Suprapubic skin (tissue), 4 donors: ENCODE data around the gene CBX3. TPM values are rescaled to one million over a fixed set of nuclear protein-coding genes. Genes with fewer than 3 reads are reported as not detected.
A peak's percentile ranks its signal among the peaks of the same experiment; 100 is the strongest.
"Not testable (repeated sequence)": the region's sequence is repeated elsewhere in the genome, so short reads cannot be mapped to it uniquely, and the experiment has no call there.

Experiments used
- DNase-seq, 2 donors: peaks; one replicate each; pipeline ENCODE4 v3.0.0-alpha.2; 2019; ENCODE audit warnings: low spot score in 2 of 2
- H3K27ac ChIP-seq: fragments of 200-600 bp; sonication (generic); one replicate; pipeline ENCODE4 v1.5.1; 2019
- H3K27me3 ChIP-seq: fragments of 200-600 bp; sonication (generic); one replicate; pipeline ENCODE4 v1.5.1; 2019
- H3K36me3 ChIP-seq: fragments of 200-600 bp; sonication (generic); one replicate; pipeline ENCODE4 v1.5.1; 2019
- H3K4me1 ChIP-seq: fragments of 200-600 bp; sonication (generic); one replicate; pipeline ENCODE4 v1.5.1; 2019
- H3K4me3 ChIP-seq: fragments of 200-600 bp; sonication (generic); one replicate; pipeline ENCODE4 v1.5.1; 2019; ENCODE audit warnings: mild to moderate bottlenecking
- H3K9me3 ChIP-seq: fragments of 200-600 bp; sonication (generic); one replicate; pipeline ENCODE4 v1.5.1; 2019
- EP300 ChIP-seq: sonication (generic); formaldehyde crosslinking; IDR thresholded peaks from one replicate; pipeline ENCODE4 v1.6.1; 2017; ENCODE audit warnings: antibody characterized with exemption
- POLR2A ChIP-seq, 2 donors: fragments of 450-650 bp; IDR thresholded peaks; one replicate each; pipeline ENCODE4 v1.6.1; 2017; ENCODE audit warnings: antibody characterized with exemption in 2 of 2, mild to moderate bottlenecking in 2 of 2, moderate library complexity in 2 of 2
- POLR2AphosphoS5 ChIP-seq, 3 donors: sonication (generic); formaldehyde crosslinking; IDR thresholded peaks; one replicate each; pipeline ENCODE4 v1.6.1; 2017; ENCODE audit warnings: antibody characterized with exemption in 3 of 3
- WGBS: methylation state at CpG from one replicate; pipeline ENCODE4 v1.1.5; 2018; 5-methylcytosine and 5-hydroxymethylcytosine counted together
- total RNA-seq, 4 donors: library from RNA; depleted of rRNA; stranded (reverse); fragments of >200 nt; gene quantifications; one replicate each; pipeline ENCODE4 v1.1.0, GENCODE V29; 2016
- TF ChIP-seq, protein P1 (sequence below), 2 donors: fragments of 200-600 bp in 1 of 2; fragments of 450-650 bp in 1 of 2; sonication (generic) in 1 of 2; IDR thresholded peaks; one replicate each; pipeline ENCODE4 v1.5.1; 2016 to 2019; ENCODE audit warnings: antibody characterized with exemption in 2 of 2, mild to moderate bottlenecking in 1 of 2, moderate library complexity in 1 of 2

CBX3 gene
- total RNA-seq, 4 donors from 2014 or later = 42.3 to 81.7 (median 44.7) TPM

DNA sequence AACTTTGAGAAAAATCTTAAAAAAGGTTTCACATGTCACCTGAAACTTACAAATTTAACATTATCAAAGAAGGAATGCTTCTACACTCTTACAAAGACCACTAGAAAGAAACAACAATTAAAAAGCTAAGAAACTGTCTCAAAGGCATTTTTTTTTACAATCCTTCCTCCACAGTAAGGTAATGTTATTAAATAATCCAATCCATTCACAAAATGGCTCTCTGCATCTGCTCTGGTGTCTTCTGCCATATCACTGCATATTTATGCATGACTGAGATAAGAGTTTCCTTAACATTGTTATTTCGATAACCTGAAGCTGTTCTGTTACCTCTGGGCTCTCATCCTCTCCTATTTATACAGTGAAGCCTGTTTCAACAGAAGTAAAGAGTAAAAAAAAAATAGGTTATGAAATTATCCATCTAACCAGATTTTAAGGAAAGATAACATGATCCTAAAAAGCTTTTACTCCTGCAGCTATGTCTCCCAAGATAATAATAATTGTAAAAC, 9.5 kb upstream of the CBX3 start:
- H3K9me3 ChIP-seq = no peaks in the 10 kb centered on the region
- H3K27ac ChIP-seq = no peak overlapping the region
- H3K36me3 ChIP-seq = peaks cover 86% of the 10 kb centered on the region
- no peak overlapping the region for H3K4me3 ChIP-seq
- H3K4me1 ChIP-seq = peaks cover 47% of the 10 kb centered on the region
- DNase-seq = no peak
- TF ChIP-seq POLR2A (IDR thresholded peaks at IDR 0.05) (no peak), POLR2AphosphoS5 (IDR thresholded peaks at IDR 0.05) (no peak), EP300 (no peak)
- TF ChIP-seq, protein P1, sequence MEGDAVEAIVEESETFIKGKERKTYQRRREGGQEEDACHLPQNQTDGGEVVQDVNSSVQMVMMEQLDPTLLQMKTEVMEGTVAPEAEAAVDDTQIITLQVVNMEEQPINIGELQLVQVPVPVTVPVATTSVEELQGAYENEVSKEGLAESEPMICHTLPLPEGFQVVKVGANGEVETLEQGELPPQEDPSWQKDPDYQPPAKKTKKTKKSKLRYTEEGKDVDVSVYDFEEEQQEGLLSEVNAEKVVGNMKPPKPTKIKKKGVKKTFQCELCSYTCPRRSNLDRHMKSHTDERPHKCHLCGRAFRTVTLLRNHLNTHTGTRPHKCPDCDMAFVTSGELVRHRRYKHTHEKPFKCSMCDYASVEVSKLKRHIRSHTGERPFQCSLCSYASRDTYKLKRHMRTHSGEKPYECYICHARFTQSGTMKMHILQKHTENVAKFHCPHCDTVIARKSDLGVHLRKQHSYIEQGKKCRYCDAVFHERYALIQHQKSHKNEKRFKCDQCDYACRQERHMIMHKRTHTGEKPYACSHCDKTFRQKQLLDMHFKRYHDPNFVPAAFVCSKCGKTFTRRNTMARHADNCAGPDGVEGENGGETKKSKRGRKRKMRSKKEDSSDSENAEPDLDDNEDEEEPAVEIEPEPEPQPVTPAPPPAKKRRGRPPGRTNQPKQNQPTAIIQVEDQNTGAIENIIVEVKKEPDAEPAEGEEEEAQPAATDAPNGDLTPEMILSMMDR (IDR thresholded peaks at IDR 0.05) = no peak
- H3K27me3 ChIP-seq = no peaks in the 10 kb centered on the region
- 65% methylated on average over 1 of the region's 1 CpG for WGBS

DNA sequence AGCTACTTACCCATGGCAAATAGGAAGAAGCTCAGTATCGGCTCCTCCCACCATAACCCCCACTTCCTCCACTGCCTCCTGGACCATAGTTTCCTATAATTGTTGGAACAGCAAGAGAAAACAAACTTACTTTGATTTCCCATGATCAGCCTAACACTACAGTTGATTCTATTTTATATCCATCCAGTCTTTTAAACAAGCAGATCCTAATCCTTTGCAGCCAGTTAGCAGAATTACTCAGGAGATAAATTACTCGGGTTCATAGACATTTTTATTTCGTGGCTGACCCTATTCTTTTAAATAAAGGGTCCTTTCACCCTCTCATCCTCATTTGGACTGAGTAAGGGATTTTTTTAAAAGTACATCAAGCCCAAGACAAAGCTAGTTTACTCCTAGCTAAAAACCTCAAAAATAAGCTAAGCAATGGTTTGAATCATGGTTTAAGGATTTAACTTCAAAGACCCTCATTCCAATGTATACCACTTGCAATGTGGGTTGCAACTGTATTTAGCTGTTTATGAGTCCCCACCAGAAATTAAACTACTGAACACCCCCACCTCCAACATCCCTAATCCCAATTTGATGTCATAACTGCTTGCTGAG, 9.0 kb upstream of the CBX3 start:
- DNase-seq = no peak
- H3K27me3 ChIP-seq = no peaks in the 10 kb centered on the region
- 69% methylated on average over 3 of the region's 3 CpGs for WGBS
- peaks cover 53% of the 10 kb centered on the region for H3K4me1 ChIP-seq
- peaks cover 91% of the 10 kb centered on the region for H3K36me3 ChIP-seq
- no peak overlapping the region for H3K4me3 ChIP-seq
- no peak overlapping the region for H3K27ac ChIP-seq
- no peaks in the 10 kb centered on the region for H3K9me3 ChIP-seq
- TF ChIP-seq POLR2AphosphoS5 (IDR thresholded peaks at IDR 0.05) (no peak), POLR2A (IDR thresholded peaks at IDR 0.05) (no peak), EP300 (no peak)
- TF ChIP-seq, protein P1 (IDR thresholded peaks at IDR 0.05) = no peak

DNA sequence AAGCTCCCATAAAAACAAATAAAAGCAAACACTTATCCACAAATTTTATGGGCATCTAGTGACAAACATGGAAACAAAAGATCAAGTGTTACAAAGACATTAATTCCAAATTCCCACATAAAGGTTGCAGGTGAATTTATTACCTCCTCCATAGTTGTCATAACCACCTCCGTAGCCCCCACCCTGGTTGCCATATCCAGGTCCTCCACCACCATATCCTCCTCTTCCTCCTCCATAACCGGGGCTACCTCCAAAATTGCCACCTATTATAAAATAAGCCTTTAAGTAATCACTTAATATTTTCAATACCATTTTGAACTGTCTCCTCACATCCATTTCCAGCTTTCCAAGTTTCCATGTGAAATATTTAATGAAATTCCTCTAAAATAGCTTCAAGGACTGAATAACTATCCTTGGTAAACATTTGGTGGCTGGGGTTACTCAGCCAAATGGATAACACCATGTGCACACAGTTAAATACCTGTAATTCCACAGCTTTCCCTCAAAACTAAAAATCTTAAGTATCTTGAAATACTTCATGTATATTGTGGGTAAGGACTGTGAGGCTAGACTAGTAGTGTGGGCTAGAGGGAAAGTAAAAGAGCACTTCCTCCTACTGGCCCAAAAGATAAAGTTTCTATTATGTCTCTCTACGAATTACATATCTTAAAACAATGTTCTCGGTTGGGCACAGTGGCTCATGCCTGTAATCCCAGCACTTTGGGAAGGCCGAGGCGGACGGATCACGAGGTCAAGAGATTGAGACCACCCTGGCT, 7.9 kb upstream of the CBX3 start:
- Histone ChIP-seq H3K9me3 (no peaks in the 10 kb centered on the region), H3K36me3 (peaks cover 89% of the 10 kb centered on the region), H3K27ac (no peak overlapping the region), H3K4me3 (no peak overlapping the region), H3K4me1 (peaks cover 56% of the 10 kb centered on the region), H3K27me3 (no peaks in the 10 kb centered on the region)
- WGBS = 72% methylated on average over 8 of the region's 8 CpGs
- TF ChIP-seq EP300 = no peak
- no peak for TF ChIP-seq POLR2AphosphoS5 (IDR thresholded peaks at IDR 0.05)
- DNase-seq = no peak

DNA sequence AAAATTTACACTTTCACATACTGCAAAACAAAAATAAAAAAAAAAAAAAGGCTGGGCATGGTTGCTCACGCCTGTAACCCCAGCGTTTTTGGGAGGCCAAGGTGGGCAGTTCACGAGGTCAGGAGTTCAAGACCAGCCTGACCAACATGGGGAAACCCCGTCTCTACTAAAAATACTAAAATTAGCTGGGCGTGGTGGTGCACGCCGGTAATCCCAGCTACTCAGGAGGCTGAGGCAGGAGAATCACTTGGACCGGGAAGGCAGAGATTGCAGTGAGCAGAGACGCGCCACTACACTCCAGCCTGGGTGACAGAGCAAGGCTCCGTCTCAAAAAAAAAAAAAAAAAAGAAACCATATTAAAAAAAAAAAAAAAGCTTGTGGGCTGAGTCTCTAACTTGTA, 6.8 kb upstream of the CBX3 start:
- peaks cover 78% of the 10 kb centered on the region for H3K36me3 ChIP-seq
- WGBS = 64% methylated on average over 11 of the region's 11 CpGs
- not testable (repeated sequence) for H3K4me3 ChIP-seq, H3K9me3 ChIP-seq, H3K27me3 ChIP-seq, H3K27ac ChIP-seq
- peak in 1 of 2 donors; percentile 37 for DNase-seq
- H3K4me1 ChIP-seq = peaks cover 56% of the 10 kb centered on the region

DNA sequence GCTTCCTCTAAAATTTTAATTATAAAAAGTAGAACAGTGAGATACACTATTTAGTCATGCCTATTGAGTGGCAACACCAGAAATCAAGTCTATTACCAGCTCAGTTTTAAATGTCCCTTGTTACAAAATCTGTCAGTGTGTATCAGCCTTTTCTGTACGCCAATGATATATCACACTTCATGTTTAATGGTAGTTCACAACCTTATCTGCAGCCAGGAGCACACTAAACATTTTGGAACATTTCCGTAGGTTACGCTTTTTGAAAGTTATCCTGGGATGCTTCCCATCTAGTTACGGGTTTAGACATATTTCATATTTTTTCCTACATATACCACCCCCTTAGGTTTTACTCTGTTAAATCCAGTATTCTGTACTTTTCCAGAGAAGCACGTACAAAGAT, 6.4 kb upstream of the CBX3 start:
- no peak for TF ChIP-seq POLR2AphosphoS5 (IDR thresholded peaks at IDR 0.05)
- no peak for TF ChIP-seq EP300
- no peak for TF ChIP-seq POLR2A (IDR thresholded peaks at IDR 0.05)
- TF ChIP-seq, protein P1 (IDR thresholded peaks at IDR 0.05) = no peak
- H3K9me3 ChIP-seq = no peaks in the 10 kb centered on the region
- H3K27ac ChIP-seq = no peak overlapping the region
- WGBS = 77% methylated on average over 5 of the region's 5 CpGs
- DNase-seq = no peak
- peaks cover 56% of the 10 kb centered on the region for H3K4me1 ChIP-seq
- no peaks in the 10 kb centered on the region for H3K27me3 ChIP-seq
- H3K36me3 ChIP-seq = peaks cover 74% of the 10 kb centered on the region
- H3K4me3 ChIP-seq = no peak overlapping the region

DNA sequence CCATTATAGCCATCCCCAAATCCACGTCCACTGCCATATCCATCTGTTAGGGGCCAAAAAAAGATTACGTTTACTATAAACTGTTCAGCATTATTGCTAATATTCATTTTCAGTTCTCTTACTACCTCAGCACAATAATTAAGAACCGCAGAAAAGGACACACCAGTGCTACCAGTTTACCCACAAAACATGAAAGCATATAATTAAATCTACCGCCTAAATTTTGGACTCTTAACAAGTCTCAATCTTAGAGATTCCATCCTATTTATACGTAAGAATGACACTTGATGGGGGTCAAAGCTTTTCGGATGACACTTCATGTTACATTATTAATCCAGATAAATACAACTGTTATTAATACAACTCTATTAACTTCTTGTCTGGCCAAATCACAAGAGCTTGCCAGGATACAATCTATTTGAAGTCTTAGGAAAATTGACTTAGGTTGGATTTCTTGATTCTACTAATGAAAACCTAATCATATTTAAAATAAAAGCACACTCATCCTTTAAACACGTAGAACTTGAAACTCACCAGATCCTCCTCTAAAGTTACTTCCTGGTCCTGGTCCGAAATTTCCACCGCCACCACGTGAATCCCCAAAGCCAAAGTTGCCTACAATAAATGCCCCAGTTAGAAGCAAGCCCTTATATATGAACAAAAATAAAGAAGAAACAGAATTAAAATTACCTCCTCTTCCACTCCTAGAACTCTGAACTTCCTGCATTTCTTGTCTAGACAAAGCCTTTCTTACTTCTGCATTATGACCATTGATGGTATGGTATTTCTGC, 5.5 kb upstream of the CBX3 start:
- Histone ChIP-seq H3K4me3 (peak overlapping the region; percentile 99), H3K27me3 (no peaks in the 10 kb centered on the region), H3K27ac (no peak overlapping the region), H3K4me1 (peaks cover 56% of the 10 kb centered on the region), H3K9me3 (no peaks in the 10 kb centered on the region), H3K36me3 (peaks cover 66% of the 10 kb centered on the region)
- TF ChIP-seq, protein P1 (IDR thresholded peaks at IDR 0.05) = no peak
- TF ChIP-seq EP300 (no peak), POLR2AphosphoS5 (IDR thresholded peaks at IDR 0.05) (no peak), POLR2A (IDR thresholded peaks at IDR 0.05) (no peak)
- 49% methylated on average over 10 of the region's 10 CpGs for WGBS
- no peak for DNase-seq
